Activated CD4-positive, alpha-beta T cell treated with anti-CD3 and anti-CD28 coated beads for 4 hours (primary cell): ENCODE results near the gene SEPTIN1.
A peak's percentile ranks its signal among the peaks of the same experiment; 100 is the strongest.
"Not testable (repeated sequence)": the region's sequence is repeated elsewhere in the genome, so short reads cannot be mapped to it uniquely, and the experiment has no call there.

Source experiments
- DNase-seq, 2 donors: peaks; one replicate each; pipeline ENCODE4 v3.0.0-alpha.2; 2020

Gene SEPTIN1

DNA sequence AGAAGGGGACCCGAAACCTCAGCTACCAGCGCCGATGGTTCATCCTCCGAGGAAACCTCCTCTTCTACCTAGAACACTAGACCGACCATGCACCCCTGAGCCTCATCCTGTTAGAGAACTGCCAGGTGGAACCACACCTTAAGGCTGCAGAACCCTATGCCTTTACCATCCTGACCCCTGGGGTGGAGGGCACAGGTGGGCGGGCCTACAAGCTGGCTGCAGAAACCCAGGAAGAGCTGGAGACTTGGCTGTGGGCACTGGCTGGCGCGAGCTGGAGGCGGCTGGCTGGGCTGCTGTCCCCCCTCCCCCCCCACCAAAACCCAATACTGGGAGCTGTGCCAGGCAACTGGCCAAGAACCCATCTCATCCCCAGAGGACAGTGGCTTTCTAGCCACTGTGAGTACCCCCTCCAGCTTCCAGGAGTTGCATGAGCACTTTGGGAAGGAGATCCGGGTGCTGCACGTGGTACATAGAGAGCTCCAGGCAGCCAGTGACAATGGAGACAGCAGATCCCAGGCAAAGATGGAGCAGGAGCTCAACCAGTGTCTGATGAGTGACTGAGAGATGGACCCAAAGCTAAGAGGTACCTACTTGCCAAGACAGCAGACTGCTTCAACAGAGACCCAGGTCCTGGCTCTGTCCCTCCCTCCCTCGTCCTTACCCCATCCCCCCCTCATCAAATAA lies 25.8 kb downstream of the SEPTIN1 start:
- no peak for DNase-seq

DNA sequence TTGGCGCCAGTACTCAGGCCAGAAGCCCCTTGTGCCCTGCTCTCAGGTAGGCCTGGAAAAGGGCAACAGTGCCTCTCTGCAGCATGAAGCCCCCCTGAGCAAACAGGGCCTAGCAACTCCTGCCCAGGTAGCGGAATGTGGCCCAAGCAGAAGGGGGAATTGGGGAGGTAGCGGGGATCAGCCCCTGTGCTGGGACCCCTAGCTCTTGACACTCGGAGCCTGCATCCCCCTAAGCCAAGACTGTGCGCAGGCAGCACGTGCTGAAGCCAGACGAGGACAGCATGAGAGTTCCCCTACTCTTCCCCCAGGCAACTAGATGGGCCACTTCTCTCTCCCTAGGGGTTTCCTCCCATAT lies 26.4 kb downstream of the SEPTIN1 start:
- DNase-seq, result no peak

DNA sequence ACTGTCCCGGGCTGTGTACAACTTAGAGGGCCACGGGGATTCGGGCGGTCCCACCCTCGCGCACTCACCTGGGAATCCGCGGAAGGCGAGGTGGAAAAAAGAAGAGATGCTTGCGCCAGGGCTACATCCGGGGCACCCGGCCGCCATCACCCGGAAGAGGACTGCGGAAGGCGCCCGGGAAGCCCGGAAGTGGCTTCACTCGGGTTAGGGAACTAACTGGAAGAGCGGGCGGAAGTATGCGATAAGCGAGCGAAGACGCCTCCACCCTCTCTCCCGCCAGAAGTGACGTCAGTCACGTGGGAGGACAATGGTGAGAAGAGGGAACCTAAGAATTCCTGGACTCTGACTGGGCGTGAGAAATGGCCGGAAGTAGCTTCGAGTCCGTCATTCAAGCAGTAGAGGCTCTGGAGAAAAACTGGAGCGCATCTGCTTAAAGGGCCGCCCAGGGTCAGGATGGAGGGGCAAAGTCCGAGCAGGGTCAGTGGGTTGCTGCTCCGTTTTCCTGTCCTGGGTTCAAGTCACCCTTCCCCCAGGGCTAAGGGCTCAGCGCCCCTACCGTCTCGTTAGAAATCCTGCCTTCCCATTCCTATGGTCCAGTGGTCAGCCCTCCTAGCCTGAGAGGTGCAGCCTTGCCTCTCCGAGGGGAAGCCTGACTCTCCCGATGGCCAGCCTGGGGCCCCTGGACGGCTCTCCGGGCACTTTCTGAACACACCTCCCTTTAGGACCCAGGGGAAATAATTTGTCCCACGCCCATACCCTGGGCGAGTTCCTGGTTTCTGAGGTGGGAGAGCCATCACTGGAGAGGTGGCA lies 27.0 kb downstream of the SEPTIN1 start, which contains the start of gene CD2BP2:
Gene CD2BP2, minus strand, starts transcription at position 165 of the 810 bp plus-strand sequence. CDS start 627 bp downstream, outside the sequence.
- DNase-seq, result peak; percentile 88 to 89

DNA sequence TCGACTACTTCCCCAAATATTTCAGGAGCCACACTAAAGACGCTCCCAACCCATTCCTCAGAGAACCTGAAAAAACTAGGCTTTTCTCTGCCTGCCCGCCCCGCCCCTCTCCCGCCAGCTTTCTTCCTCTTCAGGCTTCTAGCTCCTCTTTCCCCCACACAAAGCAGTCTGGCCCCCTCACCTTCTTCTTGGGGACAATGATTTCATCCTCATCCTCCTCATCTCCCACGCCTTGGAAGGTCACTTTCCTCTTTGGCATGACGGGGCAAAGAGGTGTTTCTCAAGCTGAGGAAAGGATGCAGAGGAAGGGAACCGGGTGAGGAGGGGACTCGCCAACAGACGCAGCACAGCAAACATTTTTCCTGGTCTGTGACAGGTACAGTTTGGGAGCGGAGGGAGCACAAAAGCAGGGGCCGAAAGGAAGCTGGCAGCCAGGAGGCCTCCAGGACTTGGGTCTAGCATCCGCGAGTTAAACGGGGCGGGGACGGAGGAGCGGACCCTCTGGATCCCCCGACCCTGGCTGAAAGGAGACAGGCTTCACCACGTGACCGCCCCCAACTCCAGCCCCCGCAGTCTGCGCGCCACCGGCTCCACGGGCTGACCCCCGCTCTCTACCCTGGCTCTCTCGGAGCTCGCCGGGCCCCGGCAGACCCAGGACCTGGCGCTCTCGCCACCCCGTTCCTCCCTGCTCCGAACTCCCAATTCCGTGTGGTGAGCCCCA lies 27.8 kb downstream of the SEPTIN1 start:
- DNase-seq, result no peak

DNA sequence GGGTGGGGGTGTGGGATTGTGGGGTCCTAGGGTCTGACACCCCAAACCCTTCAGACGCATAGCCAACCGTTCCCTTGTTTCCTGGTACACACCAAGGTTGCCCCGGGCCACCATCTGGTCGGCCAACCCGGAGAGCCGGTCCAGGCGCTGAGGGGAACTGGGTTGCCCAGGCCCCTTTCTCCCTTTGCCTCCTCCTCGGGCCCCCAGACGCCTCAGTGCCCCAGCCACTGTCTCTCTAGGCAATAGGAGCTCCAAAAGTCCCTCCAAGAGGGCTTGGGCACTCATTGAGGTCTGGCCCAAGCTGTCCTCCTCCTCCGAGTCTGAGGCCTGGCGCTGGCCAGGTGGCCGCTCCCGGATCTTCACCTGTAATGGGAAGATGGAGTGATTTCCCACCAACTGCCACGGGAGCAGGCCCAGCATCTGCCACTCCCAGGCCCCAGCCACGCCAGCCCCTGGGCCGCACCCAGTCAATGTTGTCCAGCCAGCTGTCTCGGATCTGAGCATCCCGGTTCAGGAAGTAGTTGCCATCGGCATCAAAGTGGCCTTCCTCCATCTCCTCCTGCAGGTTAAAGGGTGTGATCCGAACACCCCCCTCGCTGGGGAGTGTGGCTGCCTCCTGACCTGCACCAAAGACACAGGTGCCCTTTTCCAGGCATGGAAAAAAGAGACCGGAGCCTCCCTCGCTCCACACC lies 28.8 kb downstream of the SEPTIN1 start:
- DNase-seq, result no peak

DNA sequence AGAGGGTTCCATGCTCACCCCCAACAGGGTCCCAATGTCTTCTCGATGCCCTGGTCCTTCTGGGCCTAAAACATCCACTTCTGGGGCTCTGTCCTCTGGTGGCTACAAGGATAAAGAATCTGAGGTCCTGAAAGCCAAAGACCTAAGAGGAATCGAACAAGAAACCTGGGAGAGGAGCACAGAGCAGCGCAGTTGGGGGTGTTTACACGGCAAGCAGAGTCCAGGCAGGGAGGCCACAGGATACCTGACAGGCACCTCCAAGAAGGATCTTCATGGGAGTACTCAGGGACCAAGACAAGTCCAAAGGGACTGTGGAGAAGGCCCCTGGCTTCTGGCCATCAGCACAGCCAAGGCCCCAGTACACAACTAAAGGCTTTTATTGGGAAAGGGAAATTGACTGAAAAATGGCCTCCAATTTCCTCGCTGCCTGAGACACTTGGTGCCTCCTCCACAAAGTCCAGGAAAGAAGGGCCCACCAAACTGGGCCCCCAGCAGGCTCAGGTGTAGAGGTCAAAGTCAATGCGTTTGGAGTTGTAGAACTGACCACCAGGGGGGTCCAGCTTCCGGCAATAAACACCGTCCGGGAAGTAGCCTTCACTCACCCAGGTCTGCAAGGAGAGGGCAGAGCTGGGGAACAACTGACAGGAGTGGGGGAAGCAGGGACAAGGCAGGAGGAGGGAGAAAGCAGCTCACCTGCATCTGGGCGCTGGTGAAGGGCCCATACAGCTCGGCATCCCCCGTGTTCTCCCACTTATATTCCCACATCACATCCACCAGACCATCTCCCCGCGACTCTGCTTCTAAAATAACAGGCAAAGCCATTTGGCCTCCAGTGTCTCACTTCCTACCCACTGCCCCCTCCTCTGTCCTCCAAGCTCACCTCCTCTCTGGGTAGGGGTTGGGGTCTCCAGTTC lies 29.6 kb downstream of the SEPTIN1 start:
- DNase-seq, result no peak

DNA sequence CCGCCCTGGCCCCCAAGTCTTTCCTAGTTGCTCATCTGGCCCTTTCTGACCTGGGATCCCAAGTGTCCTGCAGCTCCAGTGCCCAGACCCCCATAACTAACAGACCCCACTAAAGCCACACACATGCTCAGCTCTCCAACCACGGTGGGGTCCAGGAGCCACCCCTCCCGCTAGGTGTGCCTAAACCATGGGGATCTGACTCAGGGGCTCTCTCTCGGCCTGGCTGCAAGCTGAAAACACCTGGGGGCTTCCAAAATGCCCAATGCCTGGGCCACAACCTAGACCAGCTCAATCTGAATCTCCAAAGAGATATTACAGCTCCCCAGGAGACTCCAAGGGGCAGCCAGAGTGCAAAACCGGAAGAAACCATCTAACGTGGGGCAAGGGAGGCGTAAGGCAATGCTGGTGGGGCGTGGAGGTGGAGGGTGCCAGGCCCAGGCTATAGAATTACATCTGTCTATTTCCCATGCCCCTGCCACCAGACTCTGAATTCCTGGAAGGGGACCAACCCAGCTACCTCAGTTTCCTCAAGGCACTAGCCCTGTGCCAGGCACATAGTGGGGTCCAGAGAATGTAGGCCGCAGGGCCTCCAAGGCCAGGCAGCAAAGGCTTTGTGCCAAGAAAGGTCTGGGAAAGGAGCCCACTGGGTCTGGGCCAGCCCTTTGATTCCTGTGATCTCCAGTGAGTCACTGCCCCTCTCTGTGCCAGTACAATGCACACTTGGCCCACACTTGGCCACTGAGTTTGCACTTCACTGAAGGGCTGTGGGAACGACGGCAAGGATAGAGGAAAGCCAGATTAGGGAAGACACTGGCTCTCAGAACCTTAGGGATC lies 30.6 kb downstream of the SEPTIN1 start:
- DNase-seq, result no peak

DNA sequence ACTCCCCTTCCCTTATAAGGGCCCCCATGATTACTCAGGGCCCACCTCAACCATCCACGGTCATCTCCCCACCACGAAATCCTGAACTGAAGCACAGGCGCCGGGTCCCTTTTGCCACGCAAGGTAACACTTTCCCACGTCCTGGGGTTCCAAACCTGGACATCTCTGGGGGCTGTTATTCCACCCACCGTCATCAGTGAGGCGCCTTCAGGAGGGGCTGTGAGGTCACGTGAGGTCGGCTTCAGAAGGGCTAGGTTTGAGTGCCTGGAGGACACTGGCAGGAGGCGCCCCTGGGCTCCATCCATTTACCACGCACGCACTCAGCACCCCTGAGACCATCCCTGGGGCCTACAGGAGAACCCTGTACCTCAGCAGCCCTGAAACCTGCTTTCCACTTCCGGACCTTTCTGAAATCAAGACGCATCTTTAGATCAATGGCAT lies 31.3 kb downstream of the SEPTIN1 start:
- no peak for DNase-seq

DNA sequence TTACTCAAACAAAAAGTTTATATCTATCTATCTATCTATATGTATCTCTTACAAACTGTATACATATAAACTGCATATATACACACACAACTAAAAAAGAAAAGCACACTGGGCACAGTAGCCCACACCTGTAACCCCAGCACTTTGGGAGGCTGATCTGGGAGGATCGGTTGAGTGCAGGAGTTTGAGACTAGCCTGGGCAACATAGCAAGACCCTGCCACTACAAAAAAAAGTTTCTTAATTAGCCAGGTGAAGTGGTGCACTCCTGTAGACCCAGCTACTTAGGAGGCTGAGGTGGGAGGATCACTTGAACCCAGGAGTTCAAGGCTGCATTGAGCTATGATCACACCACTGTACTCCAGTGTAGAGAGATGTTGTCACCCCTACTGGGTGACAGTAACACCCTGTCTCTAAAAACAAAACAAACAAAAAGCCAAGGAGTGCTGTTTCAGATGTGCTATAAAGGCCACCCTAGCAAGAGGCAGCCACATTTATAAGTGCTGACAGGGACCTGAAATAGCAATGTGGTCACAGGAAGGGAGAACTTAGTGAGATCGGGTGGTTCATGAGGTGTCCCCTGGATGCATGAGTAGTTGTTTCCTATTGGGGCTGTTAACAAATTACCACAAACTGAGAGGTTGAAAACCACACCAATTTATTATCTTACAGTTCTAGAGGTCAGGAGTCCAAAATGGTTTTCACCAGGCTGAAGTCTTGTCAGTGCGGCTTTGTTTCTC lies 32.1 kb downstream of the SEPTIN1 start:
- DNase-seq, result no peak

DNA sequence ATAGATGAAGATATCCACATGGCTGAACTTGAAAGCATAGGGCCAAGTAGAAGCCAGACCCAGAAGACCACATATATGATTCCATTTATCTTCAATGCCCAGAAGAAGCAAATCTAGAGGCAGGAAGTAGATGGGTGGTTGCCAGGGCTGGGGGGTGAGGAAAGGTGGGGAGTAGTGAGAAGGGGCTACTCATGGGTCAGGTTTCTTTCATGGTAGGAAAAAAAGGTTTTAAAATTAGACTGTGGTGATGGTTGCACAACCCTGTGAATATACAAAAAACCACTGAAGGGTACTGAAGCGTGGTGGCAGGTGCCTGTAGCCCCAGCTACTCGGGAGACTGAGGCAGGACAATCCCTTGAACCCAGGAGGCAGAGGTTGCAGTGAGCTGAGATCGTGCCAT lies 32.7 kb downstream of the SEPTIN1 start:
- no peak for DNase-seq

DNA sequence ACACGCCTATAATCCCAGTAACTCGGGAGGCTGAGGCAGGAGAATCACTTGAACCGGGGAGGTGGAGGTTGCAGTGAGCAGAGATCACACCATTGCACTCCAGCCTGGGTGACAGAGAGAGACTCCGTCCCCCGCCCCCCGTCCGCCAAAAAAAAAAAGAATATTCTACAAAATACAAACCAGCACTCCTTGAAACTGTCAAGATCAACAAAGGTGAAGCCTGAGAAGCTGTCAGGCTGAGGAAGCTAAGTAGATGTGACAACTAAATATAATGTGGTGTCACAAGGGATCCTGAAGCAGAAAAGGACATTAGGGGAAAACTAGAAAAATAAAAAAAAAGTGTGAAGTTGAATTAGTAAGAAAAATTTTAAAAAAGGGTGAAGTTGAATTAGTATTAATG lies 33.4 kb downstream of the SEPTIN1 start:
- DNase-seq, result no peak

DNA sequence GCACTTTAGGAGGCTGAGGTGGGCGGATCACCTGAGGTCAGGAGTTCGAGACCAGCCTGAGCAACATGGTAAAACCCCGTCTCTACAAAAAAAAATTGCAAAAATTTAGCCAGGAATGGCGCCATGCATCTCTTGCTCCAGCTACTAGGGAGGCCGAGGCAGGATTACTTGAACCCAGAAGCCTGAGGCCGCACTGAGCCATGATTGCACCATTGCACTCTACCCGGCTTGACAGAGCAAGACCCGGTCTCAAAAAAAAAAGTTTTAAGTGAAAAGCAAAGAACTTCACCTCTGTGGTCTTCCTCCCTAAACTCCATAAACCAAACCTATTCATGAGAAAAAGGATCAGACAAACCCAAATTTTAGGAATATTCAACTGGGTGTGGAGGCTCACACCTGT lies 34.2 kb downstream of the SEPTIN1 start:
- no peak for DNase-seq

DNA sequence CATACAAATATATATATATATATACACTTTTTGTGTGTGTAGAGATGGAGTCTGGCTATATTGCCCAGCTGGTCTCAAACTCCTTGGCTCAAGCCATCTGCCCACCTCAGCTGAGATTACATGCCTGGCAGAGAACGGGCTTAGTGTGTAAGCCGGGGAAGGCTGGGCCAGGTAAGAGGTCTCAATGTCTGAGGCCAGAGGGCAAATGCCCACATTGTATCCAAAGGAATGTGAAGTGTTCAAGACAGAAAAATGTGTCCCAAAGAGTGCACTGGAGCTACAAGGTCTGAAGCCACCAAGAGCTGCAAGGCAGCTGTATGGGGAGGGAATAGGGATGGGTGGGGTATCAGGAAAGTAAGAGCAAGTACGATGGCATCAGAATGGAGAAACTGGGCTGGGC lies 36.1 kb downstream of the SEPTIN1 start:
- no peak for DNase-seq

DNA sequence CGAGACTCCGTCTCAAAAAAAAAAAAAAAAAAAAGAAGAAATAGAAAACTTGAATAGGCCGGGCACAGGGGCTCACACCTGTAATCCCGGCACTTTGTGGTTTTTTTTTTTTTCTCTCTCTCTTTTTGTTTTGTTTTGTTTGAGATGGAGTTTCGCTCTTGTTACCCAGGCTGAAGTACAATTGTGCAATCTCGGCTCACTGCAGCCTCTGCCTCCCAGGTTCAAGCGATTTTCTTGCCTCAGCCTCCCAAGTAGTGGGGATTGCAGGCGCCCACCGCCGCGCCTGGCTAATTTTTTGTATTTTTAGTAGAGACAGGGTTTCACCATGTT lies 38.9 kb downstream of the SEPTIN1 start:
- DNase-seq, result not testable (repeated sequence)

DNA sequence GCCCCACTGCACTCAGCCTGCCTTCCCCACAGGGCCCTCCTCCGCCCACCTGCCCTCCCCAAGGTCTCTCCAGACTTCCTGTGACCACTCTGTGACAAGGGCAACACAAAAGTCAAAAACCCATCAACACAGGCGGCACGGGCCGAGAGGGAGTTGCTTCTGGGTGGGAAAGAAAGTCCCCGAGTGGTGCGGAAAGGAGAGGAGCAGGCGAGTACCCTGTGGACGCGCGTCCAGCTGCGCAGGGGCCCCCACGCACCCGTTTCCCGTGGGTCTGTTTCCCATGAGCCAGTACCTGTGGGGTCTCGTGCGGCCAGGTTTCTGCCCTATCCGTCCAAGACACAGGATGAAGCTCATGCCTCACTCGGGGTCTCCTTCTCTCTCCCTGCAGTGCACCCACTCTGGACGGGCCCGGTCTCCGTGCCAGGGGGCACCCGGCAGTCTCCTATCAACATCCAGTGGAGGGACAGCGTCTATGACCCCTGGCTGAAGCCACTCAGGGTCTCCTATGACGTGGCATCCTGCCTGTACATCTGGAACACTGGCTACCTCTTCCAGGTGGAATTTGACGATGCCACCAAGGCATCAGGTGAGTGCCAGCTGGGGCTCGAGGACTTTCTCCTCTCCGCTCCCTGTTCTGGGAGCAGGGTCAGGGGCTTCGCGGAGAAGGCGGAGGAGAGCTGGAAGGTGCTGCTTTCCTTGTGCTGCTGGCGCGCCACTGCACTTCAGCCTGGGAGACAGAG lies 39.4 kb downstream of the SEPTIN1 start:
- DNase-seq, result no peak

DNA sequence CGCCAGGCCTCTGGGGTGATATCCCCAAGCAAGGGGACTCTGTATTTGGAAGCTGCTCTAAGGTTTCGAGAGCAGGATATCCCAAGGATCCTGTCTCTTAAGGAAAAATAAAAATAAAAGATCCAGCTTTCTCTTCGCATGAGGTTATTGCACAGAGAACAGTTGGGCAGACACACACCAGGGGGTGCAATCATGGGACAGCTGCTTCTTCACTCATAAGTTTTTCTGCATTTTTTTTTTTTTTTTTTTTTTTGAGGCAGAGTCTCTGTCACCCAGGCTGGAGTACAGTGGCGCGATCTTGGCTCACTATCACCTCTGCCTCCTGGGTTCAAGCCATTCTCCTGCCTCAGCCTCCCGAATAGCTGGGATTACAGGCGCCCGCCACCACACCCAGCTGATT lies 40.4 kb downstream of the SEPTIN1 start:
- not testable (repeated sequence) for DNase-seq

DNA sequence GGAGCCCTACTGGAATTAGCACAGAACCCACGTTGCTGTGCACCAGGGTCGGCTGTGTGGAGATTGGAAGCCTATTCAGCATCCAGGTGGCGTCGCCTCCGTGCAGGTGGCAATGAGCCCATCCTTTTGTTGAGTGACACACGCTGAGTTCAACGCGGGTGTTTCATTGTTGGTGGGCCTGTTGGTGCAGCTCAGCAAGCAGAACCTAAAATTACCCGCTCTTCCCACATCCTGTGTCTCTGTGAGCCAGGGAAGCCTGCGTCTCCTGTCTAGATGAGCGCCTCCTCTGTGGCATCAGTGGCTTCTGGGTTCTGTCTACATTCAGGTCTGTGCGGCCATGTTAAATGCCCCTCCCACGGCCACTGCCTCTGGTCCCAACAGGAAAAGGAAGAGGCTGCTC lies 41.7 kb downstream of the SEPTIN1 start:
- no peak for DNase-seq

DNA sequence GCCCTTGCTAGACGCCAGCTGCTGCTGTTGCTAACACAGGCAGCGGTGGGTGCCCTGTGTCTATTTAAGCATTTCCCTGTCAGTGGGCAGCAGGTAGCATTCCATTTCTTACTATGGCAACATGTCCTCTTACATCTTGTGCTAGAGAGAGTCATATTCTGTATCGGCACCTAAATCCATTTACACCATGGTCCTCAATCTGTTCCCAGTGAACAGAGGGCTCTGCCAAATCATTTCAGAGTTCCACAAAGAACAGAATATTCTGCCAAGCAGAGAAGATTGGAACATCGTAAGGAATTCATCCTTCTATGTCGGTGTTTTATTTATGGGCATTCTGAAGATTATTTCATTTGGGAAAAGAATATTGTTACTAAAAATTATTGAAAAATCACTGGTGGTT lies 43.6 kb downstream of the SEPTIN1 start:
- DNase-seq, result not testable (repeated sequence)

DNA sequence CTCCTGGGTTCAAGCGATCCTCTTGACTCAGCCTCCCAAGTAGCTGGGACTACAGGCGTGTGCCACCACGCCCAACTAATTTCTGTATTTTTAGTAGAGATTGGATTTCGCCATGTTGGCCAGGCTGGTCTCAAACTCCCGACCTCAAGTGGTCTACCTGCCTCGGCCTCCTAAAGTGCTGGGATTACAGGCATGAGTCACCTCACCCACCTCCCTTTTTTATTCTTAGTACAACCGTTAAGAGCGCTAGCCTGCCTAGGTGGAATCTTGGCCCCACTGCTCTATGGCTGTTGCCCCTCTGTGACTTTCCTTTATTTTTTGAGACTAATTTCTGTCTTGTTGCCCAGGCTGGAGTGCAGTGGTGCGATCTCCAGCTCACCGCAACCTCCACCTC lies 44.4 kb downstream of the SEPTIN1 start:
- not testable (repeated sequence) for DNase-seq
